ENCODE measurements around the gene EEA1. TPM values are rescaled to one million over a fixed set of nuclear protein-coding genes. Genes with fewer than 3 reads are reported as not detected.

Gene EEA1
- total and polyA plus RNA-seq, 10 of the 15 experiments (the other 5 are each of a cell fraction or from before 2014, with no cell fraction given), result 5.5 to 40.3 (median 13.5) TPM

- TF ChIP-seq CREB1 (IDR thresholded peaks at IDR 0.05; ENCODE audit: low read depth), result no peak
- no peak for TF ChIP-seq SMAD5 (IDR thresholded peaks at IDR 0.05; ENCODE audit: low read depth)
- TF ChIP-seq BRCA1 (IDR thresholded peaks at IDR 0.05; ENCODE audit: low read depth, low read length), result no peak
- TF ChIP-seq HDAC2 (IDR thresholded peaks at IDR 0.05), result no peak
- TF ChIP-seq HDGF (IDR thresholded peaks at IDR 0.05), result no peak
- no peak for TF ChIP-seq CREM (IDR thresholded peaks at IDR 0.05; ENCODE audit: low read depth)
- no peak for TF ChIP-seq STAT1 (conservative IDR thresholded peaks at IDR 0.05)
- no peak for TF ChIP-seq HCFC1 (IDR thresholded peaks at IDR 0.05; ENCODE audit: low read length)
- TF ChIP-seq SP1 (IDR thresholded peaks at IDR 0.05; ENCODE audit: low read depth, low read length), result no peak
- no peak for TF ChIP-seq WRNIP1 (IDR thresholded peaks at IDR 0.05; ENCODE audit: borderline replicate concordance, low read depth, low read length)
- TF ChIP-seq CUX1 (IDR thresholded peaks at IDR 0.05; ENCODE audit: insufficient replicate concordance, low read depth, low read length), result no peak
Measured at GRCh38 chr12:92933606-92934005, 4.5 kb upstream of the EEA1 start (continued).
